A549 (cell line): ENCODE data around the gene NTRK2. TPM values are rescaled to one million over a fixed set of nuclear protein-coding genes. Genes with fewer than 3 reads are reported as not detected.

Source experiments
- ATAC-seq, 2 experiments: fragments of 200-7000 bp in 1 of 2; fragments of >200 bp in 1 of 2; cut with Nextera tagmentation in 1 of 2; cut with Tn5 transposase in 1 of 2; 3 replicates each; pipeline versions ENCODE4 v1.8.0 to v1.9.1; 2018 to 2020; ENCODE audit warnings: mild to moderate bottlenecking in 1 of 2, moderate library complexity in 1 of 2
- CTCF ChIA-PET: fragments of 300-600 bp; sonication (Branson Sonifier 250); formaldehyde crosslinking; extraction: SDS; loops from one replicate; lab custom pipeline; 2021; ENCODE audit warnings: antibody characterized with exemption, inconsistent platforms; lab: Yijun Ruan, JAX
- POLR2A ChIA-PET: fragments of 350-600 bp; formaldehyde crosslinking; extraction: SDS; loops from one replicate; lab custom pipeline; 2021; ENCODE audit warnings: antibody characterized with exemption, inconsistent platforms; lab: Yijun Ruan, JAX
- DNase-seq, 2 experiments: peaks; one replicate each; pipeline versions ENCODE4 v3.0.0 to v3.0.0-alpha.2; 2011 to 2016; ENCODE audit warnings: low read depth in 1 of 2, low spot score in 1 of 2
- FAIRE-seq: peaks from 2 replicates; lab custom pipeline; 2011; peaks lifted over from hg19 to GRCh38; lab: Jason Lieb, UNC
- H3K27ac ChIP-seq, 2 experiments: fragments of >200 bp; sonication (Bioruptor Twin); formaldehyde crosslinking; 3 replicates each; pipeline ENCODE4 v1.5.1; 2016 to 2017
- H3K4me1 ChIP-seq: fragments of >200 bp; sonication (Bioruptor Twin); formaldehyde crosslinking; 3 replicates; pipeline ENCODE4 v1.6.1; 2016
- H3K4me2 ChIP-seq: fragments of >200 bp; sonication (Bioruptor Twin); formaldehyde crosslinking; 3 replicates; pipeline ENCODE4 v1.6.1; 2016
- H3K4me3 ChIP-seq: fragments of >200 bp; sonication (Bioruptor Twin); formaldehyde crosslinking; 3 replicates; pipeline ENCODE4 v1.5.1; 2016
- H3K9me3 ChIP-seq: fragments of >200 bp; sonication (Bioruptor Twin); formaldehyde crosslinking; 3 replicates; pipeline ENCODE4 v1.6.1; 2016
- BHLHE40 ChIP-seq: IDR thresholded peaks from 2 replicates; pipeline ENCODE4 v1.6.1; 2012; ENCODE audit warnings: low read depth, low read length, inconsistent platforms
- CBX2 ChIP-seq: fragments of 200-600 bp; sonication (generic); IDR thresholded peaks from 2 replicates; pipeline ENCODE4 v1.6.1; 2016; ENCODE audit warnings: low read depth, mild to moderate bottlenecking, borderline replicate concordance
- CHD4 ChIP-seq: fragments of 200-600 bp; sonication (generic); IDR thresholded peaks from 2 replicates; pipeline ENCODE4 v1.6.1; 2016; ENCODE audit warnings: antibody characterized with exemption, mild to moderate bottlenecking, borderline replicate concordance
- FOSL2 ChIP-seq, 2 experiments: fragments of 450-650 bp in 1 of 2; fragments of >200 bp in 1 of 2; sonication (Bioruptor Twin) in 1 of 2; formaldehyde crosslinking; IDR thresholded peaks; 2 replicates each; pipeline versions ENCODE4 v1.5.0 to v1.6.1; 2016 to 2020; ENCODE audit warnings: mild to moderate bottlenecking in 1 of 2, moderate library complexity in 1 of 2
- FOXS1 ChIP-seq: fragments of 250-450 bp; sonication (Bioruptor Pico); IDR thresholded peaks from 2 replicates; pipeline ENCODE4 v1.5.0; 2020; ENCODE audit warnings: mild to moderate bottlenecking, moderate library complexity
- HOXA7 ChIP-seq: fragments of 250-450 bp; sonication (Bioruptor Pico); IDR thresholded peaks from 2 replicates; pipeline ENCODE4 v1.5.0; 2020; ENCODE audit warnings: mild to moderate bottlenecking, moderate library complexity
- JUN ChIP-seq, 2 experiments: fragments of >200 bp; sonication (Bioruptor Twin); formaldehyde crosslinking; IDR thresholded peaks; 2 replicates in 1 of 2; 3 replicates in 1 of 2; pipeline ENCODE4 v1.6.1; 2016 to 2017
- KDM5A ChIP-seq: fragments of 200-600 bp; sonication (generic); IDR thresholded peaks from 2 replicates; pipeline ENCODE4 v1.6.1; 2016; ENCODE audit warnings: antibody characterized with exemption, mild to moderate bottlenecking
- MAZ ChIP-seq: fragments of 150-350 bp; IDR thresholded peaks from 2 replicates; pipeline ENCODE4 v1.6.1; 2014; ENCODE audit warnings: antibody characterized with exemption, low read depth, low read length, borderline replicate concordance
- NFE2L2 ChIP-seq: fragments of 150-350 bp; conservative IDR thresholded peaks from 2 replicates; pipeline ENCODE4 v1.6.1; 2014; ENCODE audit warnings: low read length
- NPAS2 ChIP-seq: fragments of 250-450 bp; sonication (Bioruptor Pico); IDR thresholded peaks from 2 replicates; pipeline ENCODE4 v1.8.0; 2022; ENCODE audit warnings: mild to moderate bottlenecking, moderate library complexity, borderline replicate concordance
- RAD21 ChIP-seq, 2 experiments: fragments of >200 bp in 1 of 2; sonication (Bioruptor Twin) in 1 of 2; formaldehyde crosslinking in 1 of 2; IDR thresholded peaks in 1 of 2; conservative IDR thresholded peaks in 1 of 2; 2 replicates in 1 of 2; 3 replicates in 1 of 2; pipeline ENCODE4 v1.6.1; 2012 to 2018; ENCODE audit warnings: inconsistent platforms in 1 of 2
- RARB ChIP-seq: fragments of 250-450 bp; sonication (Bioruptor Pico); IDR thresholded peaks from 2 replicates; pipeline ENCODE4 v1.8.0; 2021; ENCODE audit warnings: mild to moderate bottlenecking, moderate library complexity
- RCOR1 ChIP-seq: fragments of 150-350 bp; IDR thresholded peaks from 2 replicates; pipeline ENCODE4 v1.6.1; 2014; ENCODE audit warnings: antibody characterized with exemption, low read length, low read depth
- RFX5 ChIP-seq: fragments of 450-650 bp; IDR thresholded peaks from 2 replicates; pipeline ENCODE4 v1.7.1; 2014; ENCODE audit warnings: antibody characterized with exemption, mild to moderate bottlenecking, moderate library complexity
- TP53 ChIP-seq: fragments of 250-450 bp; sonication (Bioruptor Pico); IDR thresholded peaks from 2 replicates; pipeline ENCODE4 v1.5.0; 2021; ENCODE audit warnings: mild to moderate bottlenecking, moderate library complexity
- ZC3H11A ChIP-seq: fragments of 450-650 bp; IDR thresholded peaks from 2 replicates; pipeline ENCODE4 v1.6.1; 2014; ENCODE audit warnings: antibody characterized with exemption, mild to moderate bottlenecking
- ZFP36 ChIP-seq: fragments of 450-650 bp; IDR thresholded peaks from 2 replicates; pipeline ENCODE4 v1.6.1; 2014; ENCODE audit warnings: borderline replicate concordance; ENCODE audit not compliant: partially characterized antibody
- ZNF302 ChIP-seq: fragments of 250-450 bp; sonication (Bioruptor Pico); IDR thresholded peaks from 2 replicates; pipeline ENCODE4 v1.9.0; 2021; ENCODE audit warnings: inconsistent platforms, mild to moderate bottlenecking, moderate library complexity
- WGBS: methylation state at CpG from one replicate; pipeline ENCODE4 v1.1.6; 2017; ENCODE audit errors: missing lambda C conversion rate; 5-methylcytosine and 5-hydroxymethylcytosine counted together
- polyA plus RNA-seq, 4 experiments: library from polyadenylated mRNA; depleted of rRNA in 3 of 4; stranded (reverse); fragments of >200 nt; fragmentation: RNase III in 1 of 4; extraction: RNeasy Plus Mini Kit Qiagen cat#74134 plus additional on column Dnase treatment in 1 of 4; gene quantifications; 2 replicates in 3 of 4; 3 replicates in 1 of 4; pipeline ENCODE4 v1.2.3, GENCODE V29; 2011 to 2017
- TF ChIP-seq, protein P1 (sequence below): IDR thresholded peaks from 2 replicates; pipeline ENCODE4 v1.6.1; 2012
- TF ChIP-seq, protein P2 (sequence below): IDR thresholded peaks from 2 replicates; pipeline ENCODE4 v1.6.1; 2012
- TF ChIP-seq, protein P3 (sequence below): fragments of >200 bp; sonication (Bioruptor Twin); formaldehyde crosslinking; IDR thresholded peaks from 3 replicates; pipeline ENCODE4 v1.6.1; 2016

Gene NTRK2
- polyA plus RNA-seq, 2 of the 4 experiments (the other 2 are of a cell fraction), result 0.03 TPM

DNA sequence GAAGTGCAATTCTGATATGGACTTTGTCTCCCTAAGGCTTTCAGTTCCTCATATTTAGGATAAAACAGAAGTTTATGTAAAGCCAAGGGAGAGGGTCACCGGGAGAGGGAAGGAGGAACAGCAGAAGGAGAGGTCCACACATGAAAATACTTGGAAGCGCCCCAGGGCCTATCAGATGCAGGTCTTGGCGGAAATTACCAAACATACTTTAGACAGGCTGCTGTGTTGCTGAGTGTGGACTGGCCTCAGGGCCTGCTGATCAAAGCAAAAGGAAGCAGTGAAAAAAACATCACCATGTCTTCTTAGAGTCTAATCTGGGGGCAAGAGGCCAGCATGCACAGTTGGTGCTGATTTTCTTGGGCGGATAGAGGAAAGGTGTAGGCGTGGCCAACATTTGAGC lies 14.1 kb upstream of the NTRK2 start:
- FAIRE-seq (no peak), DNase-seq (no peak), ATAC-seq (no peak)
- CTCF ChIA-PET, result interaction anchor here (3.2 kb wide), 1 partner anchor 13 kb away, joined by 13 read pairs; no protein-coding TSS in a partner anchor
- WGBS, result 20% methylated on average over 5 of the region's 5 CpGs
- POLR2A ChIA-PET, result no interaction called here
- no peak for TF ChIP-seq HOXA7 (CRISPR knock-in tag)
- TF ChIP-seq, protein P1, sequence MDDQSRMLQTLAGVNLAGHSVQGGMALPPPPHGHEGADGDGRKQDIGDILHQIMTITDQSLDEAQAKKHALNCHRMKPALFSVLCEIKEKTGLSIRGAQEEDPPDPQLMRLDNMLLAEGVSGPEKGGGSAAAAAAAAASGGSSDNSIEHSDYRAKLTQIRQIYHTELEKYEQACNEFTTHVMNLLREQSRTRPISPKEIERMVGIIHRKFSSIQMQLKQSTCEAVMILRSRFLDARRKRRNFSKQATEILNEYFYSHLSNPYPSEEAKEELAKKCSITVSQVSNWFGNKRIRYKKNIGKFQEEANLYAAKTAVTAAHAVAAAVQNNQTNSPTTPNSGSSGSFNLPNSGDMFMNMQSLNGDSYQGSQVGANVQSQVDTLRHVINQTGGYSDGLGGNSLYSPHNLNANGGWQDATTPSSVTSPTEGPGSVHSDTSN, result no peak
- TF ChIP-seq RAD21 (conservative IDR thresholded peaks at IDR 0.05 in 1 of 2, IDR thresholded peaks at IDR 0.05 in 1 of 2), result no peak
- no peak overlapping the region for H3K4me2 ChIP-seq
- no peak overlapping the region for H3K27ac ChIP-seq
- H3K9me3 ChIP-seq, result no peaks in the 10 kb centered on the region
- H3K4me1 ChIP-seq, result no peaks in the 10 kb centered on the region
- no peak overlapping the region for H3K4me3 ChIP-seq

DNA sequence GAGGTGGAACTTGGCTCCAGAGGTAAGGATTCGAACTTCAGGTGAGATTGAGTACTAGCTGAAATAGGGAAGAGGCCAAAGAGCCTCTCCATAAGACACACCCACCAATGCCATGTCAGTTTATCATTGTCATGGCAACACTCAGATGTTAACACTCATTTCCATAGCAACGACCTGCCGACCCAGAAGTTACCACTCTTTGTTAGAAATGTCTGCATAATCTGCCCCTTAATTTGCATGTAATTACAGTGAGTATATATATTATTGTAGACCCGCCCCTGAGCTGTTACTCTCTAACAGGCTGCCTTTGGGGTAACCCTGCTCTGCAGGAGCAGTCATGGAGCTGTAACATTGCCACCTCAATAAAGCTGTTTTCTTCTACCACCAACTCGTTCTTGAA lies 10.2 kb upstream of the NTRK2 start:
- Histone ChIP-seq H3K27ac (no peak overlapping the region), H3K4me2 (no peak overlapping the region), H3K4me1 (no peaks in the 10 kb centered on the region), H3K9me3 (0 out of 3 replicates have a peak, but pooled peaks cover 2% of the 10 kb centered on the region), H3K4me3 (no peak overlapping the region)
- FAIRE-seq, result no peak
- no peak for TF ChIP-seq ZC3H11A
- no peak for TF ChIP-seq ZNF302 (CRISPR knock-in tag)
- TF ChIP-seq, protein P1, result no peak
- TF ChIP-seq FOXS1 (CRISPR knock-in tag), result no peak
- TF ChIP-seq RCOR1, result no peak
- no peak for TF ChIP-seq RARB (CRISPR knock-in tag)
- TF ChIP-seq CBX2, result no peak
- TF ChIP-seq JUN (IDR thresholded peaks at IDR 0.05), result no peak
- no peak for TF ChIP-seq NFE2L2
- no peak for TF ChIP-seq BHLHE40
- TF ChIP-seq NPAS2 (CRISPR knock-in tag), result no peak
- no peak for TF ChIP-seq RAD21 (conservative IDR thresholded peaks at IDR 0.05 in 1 of 2, IDR thresholded peaks at IDR 0.05 in 1 of 2)
- TF ChIP-seq HOXA7 (CRISPR knock-in tag), result no peak
- WGBS, result 1% methylated on average over 5 of the region's 5 CpGs
- DNase-seq, result no peak
- ATAC-seq, result no peak
- ChIA-PET POLR2A (no interaction called here), CTCF (no interaction called here)

DNA sequence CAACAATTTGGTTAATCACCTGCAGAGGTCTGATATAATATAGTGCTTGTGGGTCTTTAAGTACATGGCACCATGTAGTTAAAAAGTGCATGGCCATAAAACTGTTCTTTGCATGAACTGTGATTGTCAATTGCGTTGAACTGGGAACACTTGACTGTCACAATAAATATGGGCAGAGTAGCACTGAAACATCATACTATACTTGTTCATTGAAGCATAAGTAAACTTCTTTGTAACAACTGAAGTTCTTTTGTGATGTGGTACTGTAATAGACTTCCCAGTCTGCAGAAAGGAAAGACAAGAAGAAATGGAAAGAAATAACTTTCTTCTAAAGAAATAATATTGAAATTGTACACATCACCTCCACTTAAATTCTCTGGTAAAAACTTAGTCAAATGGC lies 9.8 kb upstream of the NTRK2 start:
- H3K9me3 ChIP-seq, result 0 out of 3 replicates have a peak, but pooled peaks cover 2% of the 10 kb centered on the region
- POLR2A ChIA-PET, result no interaction called here
- TF ChIP-seq FOSL2 (IDR thresholded peaks at IDR 0.05), result no peak
- TF ChIP-seq FOSL2 (CRISPR knock-in tag; IDR thresholded peaks at IDR 0.05), result no peak
- TF ChIP-seq, protein P2, sequence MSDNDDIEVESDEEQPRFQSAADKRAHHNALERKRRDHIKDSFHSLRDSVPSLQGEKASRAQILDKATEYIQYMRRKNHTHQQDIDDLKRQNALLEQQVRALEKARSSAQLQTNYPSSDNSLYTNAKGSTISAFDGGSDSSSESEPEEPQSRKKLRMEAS, result no peak
- TF ChIP-seq KDM5A, result no peak
- TF ChIP-seq CHD4, result no peak
- no peak for TF ChIP-seq RFX5
- TF ChIP-seq ZFP36, result no peak
- TF ChIP-seq TP53, result no peak
- TF ChIP-seq ZNF302 (CRISPR knock-in tag), result no peak
- no peak for TF ChIP-seq MAZ
- TF ChIP-seq, protein P3, sequence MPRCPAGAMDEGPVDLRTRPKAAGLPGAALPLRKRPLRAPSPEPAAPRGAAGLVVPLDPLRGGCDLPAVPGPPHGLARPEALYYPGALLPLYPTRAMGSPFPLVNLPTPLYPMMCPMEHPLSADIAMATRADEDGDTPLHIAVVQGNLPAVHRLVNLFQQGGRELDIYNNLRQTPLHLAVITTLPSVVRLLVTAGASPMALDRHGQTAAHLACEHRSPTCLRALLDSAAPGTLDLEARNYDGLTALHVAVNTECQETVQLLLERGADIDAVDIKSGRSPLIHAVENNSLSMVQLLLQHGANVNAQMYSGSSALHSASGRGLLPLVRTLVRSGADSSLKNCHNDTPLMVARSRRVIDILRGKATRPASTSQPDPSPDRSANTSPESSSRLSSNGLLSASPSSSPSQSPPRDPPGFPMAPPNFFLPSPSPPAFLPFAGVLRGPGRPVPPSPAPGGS, result no peak
- TF ChIP-seq FOXS1 (CRISPR knock-in tag), result no peak
- TF ChIP-seq, all 56 proteins: peak for 0
- Histone ChIP-seq H3K4me1 (no peaks in the 10 kb centered on the region), H3K4me2 (no peak overlapping the region), H3K4me3 (no peak overlapping the region), H3K27ac (no peak overlapping the region)
- no peak for ATAC-seq
- DNase-seq, result no peak
- CTCF ChIA-PET, result no interaction called here
- no peak for FAIRE-seq
- WGBS, result 0% methylated on average over 1 of the region's 1 CpG
